PFSK-1 (cell line): ENCODE data around the gene TIMM13.

Experiments
- POLR2AphosphoS5 ChIP-seq: IDR thresholded peaks from 2 replicates; pipeline ENCODE4 v1.6.1; 2012; ENCODE audit warnings: low read depth, mild to moderate bottlenecking, control low read depth, low read length, moderate library complexity
- SIN3A ChIP-seq: IDR thresholded peaks from 2 replicates; pipeline ENCODE4 v1.6.1; 2012; ENCODE audit warnings: mild to moderate bottlenecking, low read length, moderate library complexity, borderline replicate concordance; ENCODE audit not compliant: insufficient read depth

GRCh38 chr19:2433854-2434253, 6.5 kb upstream of the TIMM13 start:
- no peak for TF ChIP-seq POLR2AphosphoS5
- TF ChIP-seq SIN3A, result no peak
